HCT116 (cell line): ENCODE data around the gene EEPD1. TPM values are rescaled to one million over a fixed set of nuclear protein-coding genes. Genes with fewer than 3 reads are reported as not detected.

Experiments
- ATAC-seq: fragments of 200-7000 bp; cut with Tn5 transposase; 2 replicates; pipeline ENCODE4 v1.9.1; 2020; ENCODE audit warnings: mild to moderate bottlenecking, moderate library complexity
- BruUV-seq: library from RNA; stranded (reverse); fragments of 400-500 nt; replicated peaks from 2 replicates; lab custom pipeline; 2021; lab: Mats Ljungman, UMichigan
- CTCF ChIA-PET: fragments of 300-600 bp; sonication (Branson Sonifier 250); formaldehyde crosslinking; loops from one replicate; lab custom pipeline; 2021; ENCODE audit warnings: antibody characterized with exemption; lab: Charles Lee
- POLR2A ChIA-PET: fragments of 300-600, 350-600 bp; sonication (Branson Sonifier 250); formaldehyde crosslinking; loops from one replicate; lab custom pipeline; 2021; ENCODE audit warnings: antibody characterized with exemption; lab: Charles Lee
- RAD21 ChIA-PET, 2 experiments: fragments of 300-600 bp; sonication (Branson Sonifier 250); formaldehyde crosslinking; loops; one replicate each; lab custom pipeline; 2023; ENCODE audit warnings: low total read pairs in 2 of 2; ENCODE audit not compliant: uncharacterized antibody in 2 of 2, unreplicated experiment in 2 of 2, low non-redundant PET in 1 of 2; lab: Charles Lee
- DNase-seq: peaks from one replicate; pipeline ENCODE4 v3.0.0-alpha.2; 2010; ENCODE audit warnings: low read depth, low spot score
- H2AFZ ChIP-seq: fragments of 200-600 bp; shearing (Covaris generic), sonication (generic); 2 replicates; pipeline ENCODE4 v1.6.1; 2017; ENCODE audit warnings: low read depth, mixed run types, mixed read lengths, antibody characterized with exemption, low read length; ENCODE audit not compliant: poor library complexity, severe bottlenecking
- H3K27ac ChIP-seq: 2 replicates; pipeline ENCODE4 v1.5.1; 2012; ENCODE audit warnings: low read depth, low read length
- H3K27me3 ChIP-seq: fragments of 200-600 bp; sonication (generic); 2 replicates; pipeline ENCODE4 v1.6.1; 2016; ENCODE audit warnings: mixed run types, low read length, mixed read lengths; ENCODE audit not compliant: insufficient read depth
- H3K36me3 ChIP-seq, 2 experiments: fragments of 200-500 bp in 1 of 2; fragments of 200-600 bp in 1 of 2; sonication (Bioruptor generic) in 1 of 2; sonication (generic) in 1 of 2; 2 replicates each; pipeline versions ENCODE4 v1.5.1 to v1.6.1; 2014 to 2016; ENCODE audit warnings: low read length in 2 of 2, inconsistent platforms in 1 of 2, mixed read lengths in 1 of 2, mixed run types in 1 of 2; ENCODE audit not compliant: insufficient read depth in 2 of 2, control insufficient read depth in 1 of 2
- H3K4me1 ChIP-seq, 2 experiments: fragments of 200-600 bp in 1 of 2; sonication (generic) in 1 of 2; 2 replicates each; pipeline versions ENCODE4 v1.5.1 to v1.6.1; 2012 to 2017; ENCODE audit warnings: low read length in 2 of 2, inconsistent platforms in 1 of 2, mild to moderate bottlenecking in 1 of 2, mixed read lengths in 1 of 2, mixed run types in 1 of 2, moderate library complexity in 1 of 2; ENCODE audit not compliant: insufficient read depth in 2 of 2, control insufficient read depth in 1 of 2
- H3K4me2 ChIP-seq: fragments of 200-600 bp; sonication (generic); 2 replicates; pipeline ENCODE4 v1.6.1; 2017; ENCODE audit warnings: mixed run types, low read length, mixed read lengths
- H3K4me3 ChIP-seq, 2 experiments: fragments of 200-600 bp in 1 of 2; sonication (generic) in 1 of 2; replicated peaks in 1 of 2; 2 replicates each; pipeline ENCODE4 v1.5.1; 2011 to 2016; ENCODE audit warnings: low read length in 2 of 2, control low read depth in 1 of 2, low read depth in 1 of 2, mild to moderate bottlenecking in 1 of 2, mixed read lengths in 1 of 2, mixed run types in 1 of 2
- H3K79me2 ChIP-seq: fragments of 200-600 bp; sonication (generic); 2 replicates; pipeline ENCODE4 v1.6.1; 2017; ENCODE audit warnings: mild to moderate bottlenecking, mixed run types, low read length, moderate library complexity, mixed read lengths; ENCODE audit not compliant: insufficient read depth
- H3K9ac ChIP-seq: fragments of 200-600 bp; sonication (generic); 2 replicates; pipeline ENCODE4 v1.6.1; 2016; ENCODE audit warnings: low read length, mixed read lengths
- H3K9me2 ChIP-seq: fragments of 200-600 bp; sonication (generic), shearing (Covaris generic); 2 replicates; pipeline ENCODE4 v1.6.1; 2017; ENCODE audit warnings: mixed run types, mild to moderate bottlenecking, moderate library complexity; ENCODE audit not compliant: insufficient read depth
- H3K9me3 ChIP-seq, 2 experiments: fragments of 200-500 bp in 1 of 2; fragments of 200-600 bp in 1 of 2; sonication (Bioruptor generic) in 1 of 2; sonication (generic) in 1 of 2; 2 replicates each; pipeline ENCODE4 v1.6.1; 2014 to 2017; ENCODE audit warnings: low read length in 2 of 2, mixed read lengths in 2 of 2, inconsistent platforms in 1 of 2, low read depth in 1 of 2, mild to moderate bottlenecking in 1 of 2, mixed run types in 1 of 2, moderate library complexity in 1 of 2; ENCODE audit not compliant: control insufficient read depth in 1 of 2, insufficient read depth in 1 of 2
- H4K20me1 ChIP-seq: fragments of 200-600 bp; sonication (generic), shearing (Covaris generic); 2 replicates; pipeline ENCODE4 v1.6.1; 2017; ENCODE audit warnings: mixed run types, mild to moderate bottlenecking, moderate library complexity; ENCODE audit not compliant: insufficient read depth
- CEBPB ChIP-seq: IDR thresholded peaks from 2 replicates; pipeline ENCODE4 v1.6.1; 2012; ENCODE audit warnings: low read depth
- CTCF ChIP-seq, 3 experiments: fragments of 200-600 bp in 1 of 3; sonication (generic) in 1 of 3; IDR thresholded peaks in 2 of 3; conservative IDR thresholded peaks in 1 of 3; 2 replicates each; pipeline ENCODE4 v1.5.1; 2012 to 2017; ENCODE audit warnings: low read depth in 2 of 3, low read length in 2 of 3, antibody characterized with exemption in 1 of 3, borderline replicate concordance in 1 of 3, control low read depth in 1 of 3, mild to moderate bottlenecking in 1 of 3, mixed read lengths in 1 of 3, mixed run types in 1 of 3, moderate library complexity in 1 of 3; ENCODE audit not compliant: insufficient read depth in 1 of 3
- EGR1 ChIP-seq: IDR thresholded peaks from 2 replicates; pipeline ENCODE4 v1.6.1; 2012; ENCODE audit warnings: low read depth
- ELF1 ChIP-seq: IDR thresholded peaks from 2 replicates; pipeline ENCODE4 v1.6.1; 2012; ENCODE audit warnings: low read depth, borderline replicate concordance
- EZH2 ChIP-seq: fragments of 200-600 bp; sonication (generic); IDR thresholded peaks from 2 replicates; pipeline ENCODE4 v1.6.1; 2017; ENCODE audit warnings: antibody characterized with exemption, mixed run types
- FOSL1 ChIP-seq: IDR thresholded peaks from 2 replicates; pipeline ENCODE4 v1.6.1; 2012; ENCODE audit warnings: low read depth
- JUND ChIP-seq: IDR thresholded peaks from 2 replicates; pipeline ENCODE4 v1.6.1; 2012
- MAX ChIP-seq: IDR thresholded peaks from 2 replicates; pipeline ENCODE4 v1.6.1; 2012
- POLR2AphosphoS5 ChIP-seq: IDR thresholded peaks from 2 replicates; pipeline ENCODE4 v1.6.1; 2011; ENCODE audit warnings: mild to moderate bottlenecking, low read depth, low read length, moderate library complexity
- RAD21 ChIP-seq: IDR thresholded peaks from 2 replicates; pipeline ENCODE4 v1.6.1; 2012; ENCODE audit warnings: low read depth, mild to moderate bottlenecking
- REST ChIP-seq: IDR thresholded peaks from 2 replicates; pipeline ENCODE4 v1.6.1; 2012; ENCODE audit warnings: low read depth
- SRF ChIP-seq: IDR thresholded peaks from 2 replicates; pipeline ENCODE4 v1.6.1; 2012; ENCODE audit warnings: low read depth
- TCF7L2 ChIP-seq: IDR thresholded peaks from 2 replicates; pipeline ENCODE4 v1.7.0; 2011; ENCODE audit warnings: borderline replicate concordance, inconsistent platforms; ENCODE audit not compliant: insufficient read depth, insufficient read length; ENCODE audit errors: extremely low read depth
- YY1 ChIP-seq: IDR thresholded peaks from 2 replicates; pipeline ENCODE4 v1.6.1; 2011; ENCODE audit warnings: low read length, low read depth, moderate library complexity, mild to moderate bottlenecking; ENCODE audit not compliant: insufficient replicate concordance; ENCODE audit errors: extremely low read depth
- ZFX ChIP-seq: fragments of 450-650 bp; IDR thresholded peaks from 2 replicates; pipeline ENCODE4 v1.6.1; 2017
- ZNF274 ChIP-seq: fragments of 200-500 bp; sonication (Bioruptor generic); IDR thresholded peaks from 2 replicates; pipeline ENCODE4 v1.6.1; 2014; ENCODE audit warnings: mild to moderate bottlenecking, low read depth, low read length, inconsistent platforms
- intact Hi-C: fragments of 100-400 bp; cut with micrococcal nuclease; formaldehyde crosslinking; loops from 2 replicates; pipeline ENCODE4 v1.10.0; 2022
- total RNA-seq: library from RNA; stranded (reverse); gene quantifications from one replicate; pipeline ENCODE4 v1.2.1, GENCODE V29; 2021; ENCODE audit not compliant: unreplicated experiment

The EEPD1 gene
- total RNA-seq, 1 experiment from 2014 or later, result 4.2 TPM

GRCh38 chr7:36131499-36131898 is 21.6 kb upstream of the EEPD1 start:
- Histone ChIP-seq H3K4me2 (no peak overlapping the region), H3K9me2 (no peaks in the 10 kb centered on the region), H3K36me3 (no peaks in the 10 kb centered on the region), H3K9ac (no peak overlapping the region), H2AFZ (no peak overlapping the region), H3K4me1 (peaks cover 9 to 26% of the 10 kb centered on the region in 2 experiments; a peak in 3 of 4 replicates), H3K79me2 (no peaks in the 10 kb centered on the region), H3K27ac (no peak overlapping the region), H3K27me3 (no peaks in the 10 kb centered on the region), H4K20me1 (no peaks in the 10 kb centered on the region), H3K4me3 (no peak overlapping the region), H3K9me3 (no peaks in the 10 kb centered on the region)
- no peak for DNase-seq
- BruUV-seq, result no TSS peak
- CTCF ChIA-PET, result interaction anchor here (0.8 to 2.5 kb wide), 3 partner anchors 153 to 188 kb away, joined by 3 to 16 read pairs (median 3); no protein-coding TSS in a partner anchor
- TF ChIP-seq MAX (no peak), SRF (no peak), JUND (no peak), ELF1 (no peak), RAD21 (no peak), ZNF274 (no peak), POLR2AphosphoS5 (no peak), FOSL1 (no peak), EZH2 (no peak), CEBPB (no peak), EGR1 (no peak), TCF7L2 (no peak), CTCF (IDR thresholded peaks at IDR 0.05 in 2 of 3, conservative IDR thresholded peaks at IDR 0.05 in 1 of 3; ENCODE audit: borderline replicate concordance in 1 of 3, insufficient read depth in 1 of 3, low read depth in 2 of 3, low read length in 2 of 3) (no peak), REST (no peak), ZFX (no peak), YY1 (no peak)
- intact Hi-C loops, result no loop called here
- POLR2A ChIA-PET, result no interaction called here
- no peak for ATAC-seq
- RAD21 ChIA-PET, result no interaction called here
